SK-N-SH (cell line): ENCODE data around the gene LTBP1. TPM values are rescaled to one million over a fixed set of nuclear protein-coding genes. Genes with fewer than 3 reads are reported as not detected.

Experiments
- CTCF ChIA-PET: fragments of 300-600, 350-600 bp; formaldehyde crosslinking; extraction: SDS; loops from one replicate; lab custom pipeline; 2021; lab: Yijun Ruan, JAX
- POLR2A ChIA-PET: fragments of 350-600 bp; sonication (Branson Sonifier 250); formaldehyde crosslinking; extraction: SDS; loops from one replicate; lab custom pipeline; 2020; ENCODE audit warnings: antibody characterized with exemption, inconsistent platforms; lab: Yijun Ruan, JAX
- DNase-seq: peaks from one replicate; pipeline ENCODE4 v3.0.0; 2012
- H2AFZ ChIP-seq: fragments of 200-600 bp; sonication (generic); 2 replicates; pipeline ENCODE4 v1.8.1; 2016; ENCODE audit warnings: antibody characterized with exemption, mild to moderate bottlenecking, low read depth
- H3F3A ChIP-seq: fragments of 200-600 bp; sonication (generic); replicated peaks from 2 replicates; pipeline ENCODE3; 2016; ENCODE audit warnings: antibody characterized with exemption, mild to moderate bottlenecking; ENCODE audit not compliant: insufficient read depth
- H3K27ac ChIP-seq, 2 experiments: fragments of 200-500 bp in 1 of 2; fragments of 200-600 bp in 1 of 2; sonication (Bioruptor generic) in 1 of 2; sonication (generic), shearing (Covaris generic) in 1 of 2; 2 replicates each; pipeline versions ENCODE4 v1.5.1 to v1.6.1; 2014 to 2016; ENCODE audit warnings: low read depth in 2 of 2, inconsistent platforms in 1 of 2, low read length in 1 of 2, mild to moderate bottlenecking in 1 of 2, mixed read lengths in 1 of 2
- H3K27me3 ChIP-seq: fragments of 200-600 bp; sonication (generic), shearing (Covaris generic); 2 replicates; pipeline ENCODE4 v1.6.1; 2016; ENCODE audit warnings: mixed run types; ENCODE audit not compliant: insufficient read depth
- H3K36me3 ChIP-seq, 2 experiments: fragments of 200-500 bp in 1 of 2; fragments of 200-600 bp in 1 of 2; sonication (Bioruptor generic) in 1 of 2; sonication (generic) in 1 of 2; replicated peaks in 1 of 2; 2 replicates each; pipeline versions ENCODE3 to v1.5.1; 2014 to 2016; ENCODE audit warnings: low read length in 1 of 2, mild to moderate bottlenecking in 1 of 2; ENCODE audit not compliant: insufficient read depth in 2 of 2, control insufficient read depth in 1 of 2
- H3K4me1 ChIP-seq, 2 experiments: fragments of 200-500 bp in 1 of 2; fragments of 200-600 bp in 1 of 2; sonication (Bioruptor generic) in 1 of 2; sonication (generic), shearing (Covaris generic) in 1 of 2; 2 replicates each; pipeline versions ENCODE4 v1.5.1 to v1.6.1; 2014 to 2016; ENCODE audit warnings: low read depth in 1 of 2, low read length in 1 of 2, mixed run types in 1 of 2; ENCODE audit not compliant: insufficient read depth in 2 of 2, control insufficient read depth in 1 of 2
- H3K4me2 ChIP-seq: fragments of 200-600 bp; sonication (generic), shearing (Covaris generic); 2 replicates; pipeline ENCODE4 v1.6.1; 2017; ENCODE audit warnings: mixed run types
- H3K4me3 ChIP-seq, 2 experiments: fragments of 200-500 bp in 1 of 2; fragments of 200-600 bp in 1 of 2; sonication (Bioruptor generic) in 1 of 2; sonication (generic), shearing (Covaris generic) in 1 of 2; 2 replicates each; pipeline versions ENCODE4 v1.5.1 to v1.8.1; 2014 to 2016; ENCODE audit warnings: low read depth in 2 of 2, inconsistent platforms in 1 of 2, low read length in 1 of 2, mild to moderate bottlenecking in 1 of 2, mixed read lengths in 1 of 2, moderate library complexity in 1 of 2
- H3K79me2 ChIP-seq: fragments of 200-600 bp; sonication (generic); 2 replicates; pipeline ENCODE4 v1.8.1; 2017; ENCODE audit warnings: mild to moderate bottlenecking; ENCODE audit not compliant: insufficient read depth
- H3K9ac ChIP-seq: fragments of 200-600 bp; sonication (generic); 2 replicates; pipeline ENCODE4 v1.6.1; 2017; ENCODE audit warnings: mixed run types
- H3K9me2 ChIP-seq: fragments of 200-600 bp; sonication (generic); 2 replicates; pipeline ENCODE4 v1.6.1; 2017; ENCODE audit warnings: mixed run types
- H3K9me3 ChIP-seq: fragments of 200-600 bp; sonication (generic); 2 replicates; pipeline ENCODE4 v1.6.1; 2017; ENCODE audit warnings: mixed run types, mild to moderate bottlenecking, moderate library complexity
- H4K20me1 ChIP-seq: fragments of 200-600 bp; sonication (generic); 2 replicates; pipeline ENCODE4 v1.6.1; 2017; ENCODE audit warnings: mild to moderate bottlenecking, mixed run types; ENCODE audit not compliant: insufficient read depth
- CHD2 ChIP-seq: fragments of 150-350 bp; IDR thresholded peaks from 2 replicates; pipeline ENCODE4 v1.6.1; 2018; ENCODE audit warnings: low read length; ENCODE audit not compliant: partially characterized antibody
- EZH2phosphoT487 ChIP-seq: fragments of 200-600 bp; sonication (generic); IDR thresholded peaks from 2 replicates; pipeline ENCODE4 v1.6.1; 2017; ENCODE audit warnings: low read depth, mixed run types, mild to moderate bottlenecking, antibody characterized with exemption, moderate library complexity, borderline replicate concordance
- FOSL2 ChIP-seq: IDR thresholded peaks from 2 replicates; pipeline ENCODE4 v1.4.0; 2012; ENCODE audit warnings: low read depth, mild to moderate bottlenecking, moderate library complexity, borderline replicate concordance
- FOXM1 ChIP-seq: IDR thresholded peaks from 2 replicates; pipeline ENCODE4 v1.4.0; 2012; ENCODE audit warnings: low read depth, mild to moderate bottlenecking
- IRF3 ChIP-seq: fragments of 150-350 bp; IDR thresholded peaks from 2 replicates; pipeline ENCODE4 v1.6.1; 2016; ENCODE audit warnings: mild to moderate bottlenecking, low read depth, low read length
- JUND ChIP-seq: IDR thresholded peaks from 2 replicates; pipeline ENCODE4 v1.4.0; 2012
- PBX3 ChIP-seq: IDR thresholded peaks from 2 replicates; pipeline ENCODE4; 2012
- POLR2AphosphoS5 ChIP-seq: IDR thresholded peaks from 2 replicates; pipeline ENCODE4 v1.6.1; 2012; ENCODE audit warnings: low read depth, low read length
- RAD21 ChIP-seq: IDR thresholded peaks from 2 replicates; pipeline ENCODE4 v1.6.1; 2012; ENCODE audit warnings: mild to moderate bottlenecking, low read length
- RCOR1 ChIP-seq: fragments of 150-350 bp; IDR thresholded peaks from 2 replicates; pipeline ENCODE4 v1.6.1; 2017; ENCODE audit warnings: antibody characterized with exemption, low read length
- RFX5 ChIP-seq: IDR thresholded peaks from 2 replicates; pipeline ENCODE4 v1.6.1; 2012; ENCODE audit warnings: mild to moderate bottlenecking, improper control_type of control experiment, low read length
- SMC3 ChIP-seq: IDR thresholded peaks from 2 replicates; pipeline ENCODE4 v1.6.1; 2012; ENCODE audit warnings: low read depth, low read length, improper control_type of control experiment
- TAF1 ChIP-seq: IDR thresholded peaks from 2 replicates; pipeline ENCODE4 v1.6.1; 2012; ENCODE audit warnings: low read depth, mild to moderate bottlenecking, low read length, moderate library complexity, borderline replicate concordance
- TCF12 ChIP-seq: IDR thresholded peaks from 2 replicates; pipeline ENCODE4 v1.4.0; 2012
- YY1 ChIP-seq: IDR thresholded peaks from 2 replicates; pipeline ENCODE4 v1.4.0; 2012; ENCODE audit warnings: low read depth, mild to moderate bottlenecking
- WGBS: methylation state at CpG from one replicate; pipeline ENCODE4 v1.1.6; 2017; ENCODE audit warnings: low lambda C conversion rate; 5-methylcytosine and 5-hydroxymethylcytosine counted together
- polyA plus RNA-seq, 3 experiments: library from polyadenylated mRNA; depleted of rRNA; stranded (reverse); fragments of >200 nt; gene quantifications; 2 replicates each; pipeline ENCODE4 v1.2.3, GENCODE V29; 2012
- TF ChIP-seq, protein P1 (sequence below): IDR thresholded peaks from 2 replicates; pipeline ENCODE4 v1.4.0; 2012; ENCODE audit warnings: low read depth, borderline replicate concordance
- TF ChIP-seq, protein P2 (sequence below): IDR thresholded peaks from 2 replicates; pipeline ENCODE4 v1.4.0; 2012; ENCODE audit warnings: low read depth, borderline replicate concordance

LTBP1 gene
- polyA plus RNA-seq, 1 of the 3 experiments (the other 2 are of a cell fraction) = 467 TPM

DNA sequence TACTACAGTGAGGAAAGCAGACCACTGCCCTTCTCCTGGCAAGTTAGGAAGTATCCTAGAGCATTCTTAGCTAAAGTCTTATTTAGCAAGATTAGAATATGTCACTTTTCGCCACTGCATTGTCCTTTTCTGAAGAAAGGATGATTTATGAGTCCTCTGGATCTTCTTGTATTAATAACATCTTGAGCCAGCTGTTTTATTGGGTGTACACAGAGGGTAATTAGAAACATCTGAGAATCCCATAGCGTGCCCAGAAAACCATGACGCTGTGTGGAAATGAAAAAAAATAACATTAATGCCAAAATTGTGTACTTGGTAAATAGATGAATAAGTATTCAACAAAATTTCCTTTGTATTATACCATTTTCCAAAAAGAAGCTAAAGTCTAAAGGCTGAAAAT, 198.7 kb downstream of the LTBP1 start:
- DNase-seq = no peak
- H3K9me2 ChIP-seq = no peaks in the 10 kb centered on the region
- TF ChIP-seq TAF1 (no peak), FOSL2 (no peak), TCF12 (peak; percentile 86), FOXM1 (no peak), CHD2 (no peak), RFX5 (no peak), PBX3 (peak; percentile 45), RAD21 (no peak), IRF3 (no peak), POLR2AphosphoS5 (peak; percentile 32; the same call in 1 of the 2 replicates), YY1 (no peak), JUND (0 out of 2 replicates have a peak, but pooled peaks have one; percentile 9), RCOR1 (no peak), SMC3 (no peak), EZH2phosphoT487 (no peak)
- TF ChIP-seq, protein P1, sequence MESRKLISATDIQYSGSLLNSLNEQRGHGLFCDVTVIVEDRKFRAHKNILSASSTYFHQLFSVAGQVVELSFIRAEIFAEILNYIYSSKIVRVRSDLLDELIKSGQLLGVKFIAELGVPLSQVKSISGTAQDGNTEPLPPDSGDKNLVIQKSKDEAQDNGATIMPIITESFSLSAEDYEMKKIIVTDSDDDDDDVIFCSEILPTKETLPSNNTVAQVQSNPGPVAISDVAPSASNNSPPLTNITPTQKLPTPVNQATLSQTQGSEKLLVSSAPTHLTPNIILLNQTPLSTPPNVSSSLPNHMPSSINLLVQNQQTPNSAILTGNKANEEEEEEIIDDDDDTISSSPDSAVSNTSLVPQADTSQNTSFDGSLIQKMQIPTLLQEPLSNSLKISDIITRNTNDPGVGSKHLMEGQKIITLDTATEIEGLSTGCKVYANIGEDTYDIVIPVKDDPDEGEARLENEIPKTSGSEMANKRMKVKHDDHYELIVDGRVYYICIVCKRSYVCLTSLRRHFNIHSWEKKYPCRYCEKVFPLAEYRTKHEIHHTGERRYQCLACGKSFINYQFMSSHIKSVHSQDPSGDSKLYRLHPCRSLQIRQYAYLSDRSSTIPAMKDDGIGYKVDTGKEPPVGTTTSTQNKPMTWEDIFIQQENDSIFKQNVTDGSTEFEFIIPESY = no peak
- TF ChIP-seq, protein P2, sequence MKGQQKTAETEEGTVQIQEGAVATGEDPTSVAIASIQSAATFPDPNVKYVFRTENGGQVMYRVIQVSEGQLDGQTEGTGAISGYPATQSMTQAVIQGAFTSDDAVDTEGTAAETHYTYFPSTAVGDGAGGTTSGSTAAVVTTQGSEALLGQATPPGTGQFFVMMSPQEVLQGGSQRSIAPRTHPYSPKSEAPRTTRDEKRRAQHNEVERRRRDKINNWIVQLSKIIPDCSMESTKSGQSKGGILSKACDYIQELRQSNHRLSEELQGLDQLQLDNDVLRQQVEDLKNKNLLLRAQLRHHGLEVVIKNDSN = no peak
- ChIA-PET CTCF (interaction anchor here (1.3 to 1.4 kb wide), 2 partner anchors 11 to 19 kb away, joined by 3 to 4 read pairs; no protein-coding TSS in a partner anchor), POLR2A (no interaction called here)
- H3K79me2 ChIP-seq = peaks cover 100% of the 10 kb centered on the region
- H3K9me3 ChIP-seq = no peaks in the 10 kb centered on the region
- no peaks in the 10 kb centered on the region for H3K27me3 ChIP-seq
- H3K4me3 ChIP-seq = peak overlapping the region in 1 of 2 experiments; percentile 13; a peak in 1 of 4 replicates
- WGBS = 35% methylated on average over 3 of the region's 3 CpGs
- H3F3A ChIP-seq = peaks cover 26% of the 10 kb centered on the region
- H3K27ac ChIP-seq = peak overlapping the region in 1 of 2 experiments; percentile 78; a peak in 2 of 4 replicates
- peak overlapping the region; percentile 45; the same call in 1 of the 2 replicates for H3K9ac ChIP-seq
- H3K4me1 ChIP-seq = peaks cover 0 to 28% of the 10 kb centered on the region in 2 experiments; a peak in 1 of 4 replicates
- H3K4me2 ChIP-seq = peak overlapping the region; percentile 54
- H2AFZ ChIP-seq = no peak overlapping the region
- peaks cover 34 to 53% of the 10 kb centered on the region in 2 experiments for H3K36me3 ChIP-seq
- no peaks in the 10 kb centered on the region for H4K20me1 ChIP-seq
